Tracheal epithelial cell (primary cell): ENCODE results near the gene RNASE3. TPM values are rescaled to one million over a fixed set of nuclear protein-coding genes. Genes with fewer than 3 reads are reported as not detected.

Source experiments
- total RNA-seq: library from RNA; depleted of rRNA; stranded (reverse); fragments of >200 nt; gene quantifications from 2 replicates; pipeline ENCODE4 v1.2.1, GENCODE V29; 2014

RNASE3 gene
- not detected in 2 replicates for total RNA-seq

GRCh38 chr14:20891126-20891825 lies at the start of gene RNASE3:
RNASE3 (plus strand) TSS chr14:20891385; CDS start chr14:20891687, 302 bp downstream.

Other genes starting within 250 kb of the RNASE3 start
- not detected in 2 replicates for gene OR6S1, start 249.7 kb upstream of the RNASE3 start, total RNA-seq
- gene RNASE4, start 206.8 kb upstream of the RNASE3 start, total RNA-seq: 7.2 and 10.1 TPM in 2 replicates
- gene ANG, start 202.6 kb upstream of the RNASE3 start, total RNA-seq: 4.9 and 7.2 TPM in 2 replicates
- not detected in 2 replicates for gene EDDM3A, start 145.5 kb upstream of the RNASE3 start, total RNA-seq
- gene EDDM3B, start 123.0 kb upstream of the RNASE3 start, total RNA-seq: not detected in 2 replicates
- not detected in 2 replicates for gene RNASE6, start 110.1 kb upstream of the RNASE3 start, total RNA-seq
- 0.72 TPM in 1 of 2 replicates, not detected in the other for gene RNASE1, start 88.5 kb upstream of the RNASE3 start, total RNA-seq
- not detected in 2 replicates for gene RNASE2, start 64.1 kb downstream of the RNASE3 start, total RNA-seq
- 47.2 and 64.6 TPM in 2 replicates for gene METTL17, start 98.6 kb downstream of the RNASE3 start, total RNA-seq
- gene SLC39A2, start 107.9 kb downstream of the RNASE3 start, total RNA-seq: 0.48 TPM in 1 of 2 replicates, not detected in the other
- gene NDRG2, start 133.7 kb downstream of the RNASE3 start, total RNA-seq: 11.8 and 13.2 TPM in 2 replicates
- not detected in 2 replicates for gene TPPP2, start 138.8 kb downstream of the RNASE3 start, total RNA-seq
- gene RNASE13, start 143.4 kb downstream of the RNASE3 start, total RNA-seq: not detected in 2 replicates
- gene RNASE7, start 151.0 kb downstream of the RNASE3 start, total RNA-seq: 13.6 and 36.1 TPM in 2 replicates
- gene RNASE8, start 166.4 kb downstream of the RNASE3 start, total RNA-seq: 0.72 TPM in 1 of 2 replicates, not detected in the other
- gene ARHGEF40, start 178.9 kb downstream of the RNASE3 start, total RNA-seq: 11.5 and 18.3 TPM in 2 replicates
- gene ZNF219, start 207.3 kb downstream of the RNASE3 start, total RNA-seq: 10.2 and 23.1 TPM in 2 replicates
- gene TMEM253, start 209.7 kb downstream of the RNASE3 start, total RNA-seq: 0.24 TPM in 1 of 2 replicates, not detected in the other